Measurements from ENCODE around the gene NOC2L. TPM values are rescaled to one million over a fixed set of nuclear protein-coding genes. Genes with fewer than 3 reads are reported as not detected.

Gene NOC2L
- total and polyA plus RNA-seq, 2 donors (not counting 3 experiments of a cell fraction or from before 2014, with no cell fraction given): 55.3 to 87.9 TPM

GRCh38 chr1:923131-923990 is 35.7 kb downstream of the NOC2L start, which contains the start of gene SAMD11:
Gene SAMD11 (plus strand): TSS chr1:923923. CDS start chr1:924432, 509 bp downstream.
- intact Hi-C loops (cut with micrococcal nuclease): loop anchor here (2.0 to 5.0 kb wide), 2 partner anchors 19 to 34 kb away; partner anchors contain the start of gene NOC2L
- dilution Hi-C loops (cut with MboI; ENCODE audit: extremely low pct_ligation_motif_present, low sequenced_read_pairs): no loop called here
- Histone ChIP-seq H3K27me3 (ENCODE audit: control insufficient read depth in 2 of 2, insufficient read depth in 2 of 2, low read length in 2 of 2) (peaks cover 20 to 27% of the 10 kb centered on the region in 2 experiments), H3K4me3 (replicated peaks in 1 of 3; ENCODE audit: insufficient read depth in 1 of 3, low read depth in 1 of 3, low read length in 3 of 3) (peak within 1 kb of the TSS in 1 of 3 experiments; percentile 3), H3K36me3 (ENCODE audit: control insufficient read depth in 2 of 2, extremely low read depth in 1 of 2, insufficient read depth in 2 of 2, low read length in 2 of 2) (no peaks in the 10 kb centered on the region), H3K27ac (ENCODE audit: insufficient read depth, low read depth, low read length) (no peak within 1 kb of the TSS), H2AFZ (ENCODE audit: low read depth, low read length) (no peak within 1 kb of the TSS), H4K20me1 (replicated peaks; ENCODE audit: control insufficient read depth, extremely low read depth, insufficient read depth, low read length) (no peaks in the 10 kb centered on the region), H3K9ac (replicated peaks; ENCODE audit: extremely low read depth, insufficient read depth, low read length) (no peak within 1 kb of the TSS), H3K4me1 (ENCODE audit: control insufficient read depth, extremely low read depth, insufficient read depth, low read length) (no peaks in the 10 kb centered on the region), H3K79me2 (ENCODE audit: control insufficient read depth, insufficient read depth, low read length) (no peaks in the 10 kb centered on the region), H3K4me2 (ENCODE audit: insufficient read depth, low read length) (no peak within 1 kb of the TSS), H3K9me1 (replicated peaks; ENCODE audit: control insufficient read depth, extremely low read depth, insufficient read depth, low read length) (no peaks in the 10 kb centered on the region), H3K9me3 (replicated peaks; ENCODE audit: control insufficient read depth, insufficient read depth, low read length) (no peaks in the 10 kb centered on the region)
- TF ChIP-seq MAX (IDR thresholded peaks at IDR 0.05; ENCODE audit: insufficient read depth, insufficient read length): no peak
- no peak for TF ChIP-seq FOS (IDR thresholded peaks at IDR 0.05; ENCODE audit: borderline replicate concordance, insufficient read depth, low read length)
- no peak for TF ChIP-seq GATA2 (IDR thresholded peaks at IDR 0.05; ENCODE audit: insufficient read depth, insufficient read length, low read depth, low read length)
- TF ChIP-seq POLR2AphosphoS5 (IDR thresholded peaks at IDR 0.05; ENCODE audit: insufficient read depth, low read depth, low read length): no peak
- TF ChIP-seq EZH2 (IDR thresholded peaks at IDR 0.05; ENCODE audit: borderline replicate concordance, low read depth, low read length, severe bottlenecking): no peak
- no peak for TF ChIP-seq POLR2A (IDR thresholded peaks at IDR 0.05; ENCODE audit: low read depth, low read length)
- TF ChIP-seq, protein P1, sequence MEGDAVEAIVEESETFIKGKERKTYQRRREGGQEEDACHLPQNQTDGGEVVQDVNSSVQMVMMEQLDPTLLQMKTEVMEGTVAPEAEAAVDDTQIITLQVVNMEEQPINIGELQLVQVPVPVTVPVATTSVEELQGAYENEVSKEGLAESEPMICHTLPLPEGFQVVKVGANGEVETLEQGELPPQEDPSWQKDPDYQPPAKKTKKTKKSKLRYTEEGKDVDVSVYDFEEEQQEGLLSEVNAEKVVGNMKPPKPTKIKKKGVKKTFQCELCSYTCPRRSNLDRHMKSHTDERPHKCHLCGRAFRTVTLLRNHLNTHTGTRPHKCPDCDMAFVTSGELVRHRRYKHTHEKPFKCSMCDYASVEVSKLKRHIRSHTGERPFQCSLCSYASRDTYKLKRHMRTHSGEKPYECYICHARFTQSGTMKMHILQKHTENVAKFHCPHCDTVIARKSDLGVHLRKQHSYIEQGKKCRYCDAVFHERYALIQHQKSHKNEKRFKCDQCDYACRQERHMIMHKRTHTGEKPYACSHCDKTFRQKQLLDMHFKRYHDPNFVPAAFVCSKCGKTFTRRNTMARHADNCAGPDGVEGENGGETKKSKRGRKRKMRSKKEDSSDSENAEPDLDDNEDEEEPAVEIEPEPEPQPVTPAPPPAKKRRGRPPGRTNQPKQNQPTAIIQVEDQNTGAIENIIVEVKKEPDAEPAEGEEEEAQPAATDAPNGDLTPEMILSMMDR (IDR thresholded peaks at IDR 0.05; ENCODE audit: extremely low read depth in 1 of 2, insufficient read depth in 1 of 2, low read depth in 1 of 2, low read length in 2 of 2): no peak
- no peak for TF ChIP-seq MYC (IDR thresholded peaks at IDR 0.05; ENCODE audit: low read depth, low read length)
- no peak for TF ChIP-seq JUN (IDR thresholded peaks at IDR 0.05; ENCODE audit: borderline replicate concordance, insufficient read depth, insufficient read length, low read depth)
- no TSS peak for BruUV-seq (replicated peaks)
- FAIRE-seq (no peak), DNase-seq (ENCODE audit: low read depth, low spot score) (peak; percentile 53)
- CTCF ChIA-PET: interaction anchor here (1.4 kb wide), 1 partner anchor 15 kb away, joined by 4 read pairs; no protein-coding TSS in a partner anchor
- POLR2A ChIA-PET: no interaction called here

Measured in endothelial cell of umbilical vein (primary cell).